GM12878 (cell line): Measurements from ENCODE around the gene MYH9. TPM values are rescaled to one million over a fixed set of nuclear protein-coding genes. Genes with fewer than 3 reads are reported as not detected.

Experiments used
- ATAC-seq: fragments of 200-7000 bp; cut with Tn5 transposase; 3 replicates; pipeline ENCODE4 v1.9.1; 2020; ENCODE audit warnings: mild to moderate bottlenecking, moderate library complexity
- BruUV-seq: library from RNA; stranded (reverse); fragments of 400-500 nt; replicated peaks from 2 replicates; lab custom pipeline; 2021; lab: Mats Ljungman, UMichigan
- CTCF ChIA-PET: fragments of 300-600 bp; sonication (Branson Sonifier 250); formaldehyde crosslinking; extraction: SDS; loops from one replicate; lab custom pipeline; 2021; ENCODE audit warnings: inconsistent platforms; lab: Yijun Ruan, JAX
- POLR2A ChIA-PET: fragments of 350-600 bp; formaldehyde crosslinking; extraction: SDS; loops from one replicate; lab custom pipeline; 2021; ENCODE audit warnings: inconsistent platforms; lab: Charles Lee
- RAD21 ChIA-PET: fragments of 300-600 bp; sonication (Branson Sonifier 250); formaldehyde crosslinking; loops from one replicate; lab custom pipeline; 2023; ENCODE audit warnings: antibody characterized with exemption; ENCODE audit not compliant: unreplicated experiment; lab: Charles Lee
- SMC1A ChIA-PET: fragments of 300-600 bp; sonication (Branson Sonifier 250); formaldehyde crosslinking; loops from one replicate; lab custom pipeline; 2023; ENCODE audit not compliant: unreplicated experiment, uncharacterized antibody; lab: Charles Lee
- DNase-seq: peaks from one replicate; pipeline ENCODE4 v3.0.0-alpha.2; 2011; ENCODE audit warnings: low read depth, low spot score
- FAIRE-seq: peaks from 3 replicates; lab custom pipeline; 2011; peaks lifted over from hg19 to GRCh38; lab: Jason Lieb, UNC
- H2AFZ ChIP-seq: 2 replicates; pipeline ENCODE4 v1.6.0; 2011; ENCODE audit warnings: low read depth, low read length, control low read depth; ENCODE audit not compliant: control insufficient read depth
- H3K27ac ChIP-seq: 2 replicates; pipeline ENCODE4 v1.5.1; 2011; ENCODE audit warnings: control low read depth; ENCODE audit not compliant: control insufficient read depth, insufficient read depth
- H3K27me3 ChIP-seq, 2 experiments: replicated peaks in 1 of 2; 2 replicates each; pipeline versions ENCODE4 v1.6.0 to v1.6.1; 2011; ENCODE audit warnings: low read length in 1 of 2; ENCODE audit not compliant: control insufficient read depth in 2 of 2, insufficient read depth in 2 of 2
- H3K36me3 ChIP-seq, 2 experiments: 2 replicates each; pipeline ENCODE4 v1.5.1; 2011; ENCODE audit warnings: low read length in 1 of 2; ENCODE audit not compliant: control insufficient read depth in 2 of 2, insufficient read depth in 2 of 2
- H3K4me1 ChIP-seq: 2 replicates; pipeline ENCODE4 v1.6.1; 2011; ENCODE audit warnings: mild to moderate bottlenecking, low read length, moderate library complexity, mixed read lengths; ENCODE audit not compliant: control insufficient read depth, insufficient read depth
- H3K4me2 ChIP-seq: 2 replicates; pipeline ENCODE4 v1.6.0; 2011; ENCODE audit warnings: control low read depth; ENCODE audit not compliant: control insufficient read depth, insufficient read depth
- H3K4me3 ChIP-seq: fragments of 200-600 bp; sonication (generic); 2 replicates; pipeline ENCODE4 v1.5.1; 2016
- H3K79me2 ChIP-seq: 2 replicates; pipeline ENCODE4 v1.6.0; 2011; ENCODE audit warnings: low read length; ENCODE audit not compliant: control insufficient read depth, insufficient read depth
- H3K9ac ChIP-seq: 2 replicates; pipeline ENCODE4 v1.8.0; 2011; ENCODE audit warnings: low read length, control low read depth, mixed read lengths; ENCODE audit not compliant: control insufficient read depth, insufficient read depth
- H3K9me3 ChIP-seq: replicated peaks from 3 replicates; pipeline ENCODE4 v1.5.1; 2011; ENCODE audit warnings: mild to moderate bottlenecking, low read length; ENCODE audit not compliant: control insufficient read depth, insufficient read depth
- H4K20me1 ChIP-seq: 2 replicates; pipeline ENCODE4 v1.6.0; 2011; ENCODE audit not compliant: control insufficient read depth, insufficient read depth
- LARP7 ChIP-seq: fragments of 450-650 bp; IDR thresholded peaks from 2 replicates; pipeline ENCODE4 v1.6.1; 2017; ENCODE audit warnings: mild to moderate bottlenecking
- NFXL1 ChIP-seq: fragments of 450-650 bp; IDR thresholded peaks from 2 replicates; pipeline ENCODE4 v1.6.1; 2017; ENCODE audit warnings: antibody characterized with exemption, mild to moderate bottlenecking, borderline replicate concordance
- POLR2A ChIP-seq: IDR thresholded peaks from 2 replicates; pipeline ENCODE4 v1.6.1; 2011; ENCODE audit warnings: low read depth, mild to moderate bottlenecking, low read length
- ZZZ3 ChIP-seq: IDR thresholded peaks from 2 replicates; pipeline ENCODE4 v1.6.1; 2011; ENCODE audit warnings: low read depth; ENCODE audit not compliant: control insufficient read depth, insufficient read length
- WGBS: methylation state at CpG from one replicate; pipeline ENCODE4 v1.1.6; 2016; ENCODE audit warnings: low lambda C conversion rate; ENCODE audit not compliant: insufficient replicate concordance, insufficient coverage; ENCODE audit errors: missing lambda C conversion rate; 5-methylcytosine and 5-hydroxymethylcytosine counted together
- in situ Hi-C: fragments of 300-500 bp; cut with MboI; formaldehyde crosslinking; loops from 9 replicates; pipeline ENCODE4 v1.14.3; 2018; ENCODE audit warnings: mixed read lengths
- intact Hi-C: fragments of 100-400 bp; cut with micrococcal nuclease; formaldehyde crosslinking; loops from one replicate; pipeline ENCODE4 v1.14.2; 2022; ENCODE audit not compliant: unreplicated experiment
- polyA plus RNA-seq, 11 experiments: library from polyadenylated mRNA; depleted of rRNA in 4 of 11; unstranded in 6 of 11; stranded (reverse) in 5 of 11; fragments of >200 nt; fragmentation: Nextera tagmentation in 4 of 11; fragmentation: Illumina TruSeq in 1 of 11; extraction: Ambion mirVana in 4 of 11; extraction: Trizol in 1 of 11; gene quantifications; 1 replicate in 1 of 11; 2 replicates in 10 of 11; pipeline versions ENCODE4 v1.2.1 to v1.2.3, GENCODE V29; 2011 to 2016; ENCODE audit warnings: inconsistent platforms in 2 of 11, missing spikeins in 2 of 11, low read depth in 1 of 11
- total RNA-seq, 4 experiments: library from RNA; depleted of rRNA in 3 of 4; stranded (reverse); fragments of >200 nt in 3 of 4; fragmentation: Illumina TruSeq in 1 of 4; extraction: Trizol in 1 of 4; gene quantifications; 2 replicates each; pipeline versions ENCODE4 v1.2.1 to v1.2.3, GENCODE V29; 2013 to 2021
- TF ChIP-seq, protein P1 (sequence below): IDR thresholded peaks from 2 replicates; pipeline ENCODE4 v1.6.1; 2012; ENCODE audit warnings: mild to moderate bottlenecking, low read depth, low read length

The MYH9 gene
- total and polyA plus RNA-seq, 10 of the 15 experiments (the other 5 are each of a cell fraction or from before 2014, with no cell fraction given) = 5.1 to 525 (median 145) TPM

DNA sequence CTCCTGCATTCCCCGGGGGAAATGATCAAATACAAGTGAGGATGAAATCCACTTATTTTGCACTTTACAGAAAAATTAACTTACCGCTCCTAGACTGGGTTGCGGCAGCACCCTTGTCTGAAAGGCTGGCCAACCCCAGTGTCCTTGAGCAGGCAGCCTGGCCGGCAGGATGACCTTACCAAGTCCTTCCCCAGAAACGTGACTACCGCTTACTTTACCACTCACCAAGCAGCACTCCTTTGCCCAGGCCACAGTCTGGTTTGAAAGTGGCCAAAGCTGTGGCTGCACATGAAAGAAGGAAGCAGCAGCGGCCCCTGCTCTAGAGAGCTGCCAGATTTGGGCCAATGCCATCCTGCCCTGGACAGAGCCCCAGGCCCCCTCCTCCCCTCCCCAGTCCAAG is 20.3 kb downstream of the MYH9 start:
- 45% methylated on average over 7 of the region's 7 CpGs for WGBS
- ChIA-PET SMC1A (interaction anchor here (1.3 kb wide), 1 partner anchor 12 kb away, joined by 3 read pairs; no protein-coding TSS in a partner anchor), CTCF (no interaction called here), POLR2A (no interaction called here), RAD21 (interaction anchor here (1.6 kb wide), 1 partner anchor 12 kb away, joined by 3 read pairs; no protein-coding TSS in a partner anchor)
- Histone ChIP-seq H3K27ac (no peak overlapping the region), H2AFZ (no peak overlapping the region), H3K27me3 (no peaks in the 10 kb centered on the region), H3K9me3 (no peaks in the 10 kb centered on the region), H3K79me2 (peaks cover 98% of the 10 kb centered on the region), H4K20me1 (peaks cover 25% of the 10 kb centered on the region), H3K9ac (no peak overlapping the region), H3K4me3 (no peak overlapping the region), H3K36me3 (peaks cover 18 to 27% of the 10 kb centered on the region in 2 experiments; a peak in 3 of 4 replicates), H3K4me1 (peaks cover 75% of the 10 kb centered on the region), H3K4me2 (no peak overlapping the region)
- FAIRE-seq (no peak), ATAC-seq (no peak), DNase-seq (no peak)
- TF ChIP-seq NFXL1 (no peak), LARP7 (no peak), POLR2A (peak; percentile 4; the same call in 1 of the 2 replicates), ZZZ3 (no peak)
- TF ChIP-seq, protein P1, sequence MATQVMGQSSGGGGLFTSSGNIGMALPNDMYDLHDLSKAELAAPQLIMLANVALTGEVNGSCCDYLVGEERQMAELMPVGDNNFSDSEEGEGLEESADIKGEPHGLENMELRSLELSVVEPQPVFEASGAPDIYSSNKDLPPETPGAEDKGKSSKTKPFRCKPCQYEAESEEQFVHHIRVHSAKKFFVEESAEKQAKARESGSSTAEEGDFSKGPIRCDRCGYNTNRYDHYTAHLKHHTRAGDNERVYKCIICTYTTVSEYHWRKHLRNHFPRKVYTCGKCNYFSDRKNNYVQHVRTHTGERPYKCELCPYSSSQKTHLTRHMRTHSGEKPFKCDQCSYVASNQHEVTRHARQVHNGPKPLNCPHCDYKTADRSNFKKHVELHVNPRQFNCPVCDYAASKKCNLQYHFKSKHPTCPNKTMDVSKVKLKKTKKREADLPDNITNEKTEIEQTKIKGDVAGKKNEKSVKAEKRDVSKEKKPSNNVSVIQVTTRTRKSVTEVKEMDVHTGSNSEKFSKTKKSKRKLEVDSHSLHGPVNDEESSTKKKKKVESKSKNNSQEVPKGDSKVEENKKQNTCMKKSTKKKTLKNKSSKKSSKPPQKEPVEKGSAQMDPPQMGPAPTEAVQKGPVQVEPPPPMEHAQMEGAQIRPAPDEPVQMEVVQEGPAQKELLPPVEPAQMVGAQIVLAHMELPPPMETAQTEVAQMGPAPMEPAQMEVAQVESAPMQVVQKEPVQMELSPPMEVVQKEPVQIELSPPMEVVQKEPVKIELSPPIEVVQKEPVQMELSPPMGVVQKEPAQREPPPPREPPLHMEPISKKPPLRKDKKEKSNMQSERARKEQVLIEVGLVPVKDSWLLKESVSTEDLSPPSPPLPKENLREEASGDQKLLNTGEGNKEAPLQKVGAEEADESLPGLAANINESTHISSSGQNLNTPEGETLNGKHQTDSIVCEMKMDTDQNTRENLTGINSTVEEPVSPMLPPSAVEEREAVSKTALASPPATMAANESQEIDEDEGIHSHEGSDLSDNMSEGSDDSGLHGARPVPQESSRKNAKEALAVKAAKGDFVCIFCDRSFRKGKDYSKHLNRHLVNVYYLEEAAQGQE = no peak
- intact Hi-C loops (no loop called here), in situ Hi-C loops (no loop called here)
- BruUV-seq = no TSS peak
